Measurements from ENCODE around the gene ZNF3.

DNA sequence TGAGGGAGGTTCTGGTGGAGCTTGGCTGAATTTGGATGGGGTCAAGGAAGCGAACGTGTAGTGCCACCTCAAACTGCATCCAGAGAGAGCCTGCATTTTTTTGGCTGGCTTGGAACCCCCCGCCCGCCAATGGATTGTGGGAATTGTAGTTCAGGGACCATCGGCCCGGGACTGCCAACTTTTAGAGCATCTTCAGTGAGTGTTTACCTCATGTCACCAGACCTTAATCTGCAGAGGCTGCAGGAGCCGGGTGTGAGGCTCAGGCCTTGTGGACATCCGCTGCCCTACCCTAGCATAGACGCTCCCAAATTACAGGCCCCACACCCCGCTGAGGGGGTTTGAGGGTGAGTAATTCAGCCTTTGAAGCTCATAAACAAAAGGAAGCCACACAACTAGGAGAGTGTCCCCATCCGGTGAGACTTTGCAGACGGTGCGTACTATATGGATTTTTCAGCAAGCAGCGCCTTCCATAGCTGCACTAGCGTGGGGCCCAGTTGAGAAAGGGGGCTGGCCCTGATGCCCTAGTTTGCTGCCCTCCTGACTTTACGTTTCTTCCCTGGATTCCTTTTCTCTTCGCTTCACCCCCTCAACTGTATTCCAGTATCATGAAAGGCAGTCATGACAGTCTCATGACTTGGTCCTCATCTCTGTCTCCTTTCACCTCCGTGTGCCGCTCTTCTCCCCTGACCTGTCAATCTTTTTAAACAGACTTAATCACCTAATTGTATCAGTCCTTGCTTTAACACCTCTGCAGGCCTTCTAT is 38.6 kb upstream of the ZNF3 start:
- TF ChIP-seq, protein P1, sequence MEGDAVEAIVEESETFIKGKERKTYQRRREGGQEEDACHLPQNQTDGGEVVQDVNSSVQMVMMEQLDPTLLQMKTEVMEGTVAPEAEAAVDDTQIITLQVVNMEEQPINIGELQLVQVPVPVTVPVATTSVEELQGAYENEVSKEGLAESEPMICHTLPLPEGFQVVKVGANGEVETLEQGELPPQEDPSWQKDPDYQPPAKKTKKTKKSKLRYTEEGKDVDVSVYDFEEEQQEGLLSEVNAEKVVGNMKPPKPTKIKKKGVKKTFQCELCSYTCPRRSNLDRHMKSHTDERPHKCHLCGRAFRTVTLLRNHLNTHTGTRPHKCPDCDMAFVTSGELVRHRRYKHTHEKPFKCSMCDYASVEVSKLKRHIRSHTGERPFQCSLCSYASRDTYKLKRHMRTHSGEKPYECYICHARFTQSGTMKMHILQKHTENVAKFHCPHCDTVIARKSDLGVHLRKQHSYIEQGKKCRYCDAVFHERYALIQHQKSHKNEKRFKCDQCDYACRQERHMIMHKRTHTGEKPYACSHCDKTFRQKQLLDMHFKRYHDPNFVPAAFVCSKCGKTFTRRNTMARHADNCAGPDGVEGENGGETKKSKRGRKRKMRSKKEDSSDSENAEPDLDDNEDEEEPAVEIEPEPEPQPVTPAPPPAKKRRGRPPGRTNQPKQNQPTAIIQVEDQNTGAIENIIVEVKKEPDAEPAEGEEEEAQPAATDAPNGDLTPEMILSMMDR (IDR thresholded peaks at IDR 0.05) = no peak
- no peak for TF ChIP-seq POLR2A (IDR thresholded peaks at IDR 0.05)

Data from body of pancreas (tissue), 4 donors.